Neural cell (in vitro differentiated cells): ENCODE measurements around the gene COPRS.

Experiments
- EP300 ChIP-seq: fragments of 450-650 bp; conservative IDR thresholded peaks from 2 replicates; pipeline ENCODE4 v1.6.1; 2014; ENCODE audit warnings: antibody characterized with exemption, mild to moderate bottlenecking, moderate library complexity; ENCODE audit not compliant: poor library complexity, severe bottlenecking
- EZH2 ChIP-seq: fragments of 200-600, 300-800 bp; shearing (Covaris generic), sonication (generic); IDR thresholded peaks from 2 replicates; pipeline ENCODE4 v1.6.1; 2014; ENCODE audit warnings: antibody characterized with exemption, low read length, borderline replicate concordance, mild to moderate bottlenecking; ENCODE audit not compliant: insufficient read depth, poor library complexity, severe bottlenecking
- MXI1 ChIP-seq: fragments of 450-650 bp; conservative IDR thresholded peaks from 2 replicates; pipeline ENCODE4 v1.6.1; 2014; ENCODE audit warnings: antibody characterized with exemption, mild to moderate bottlenecking; ENCODE audit not compliant: poor library complexity, severe bottlenecking
- POLR2AphosphoS5 ChIP-seq: IDR thresholded peaks from 2 replicates; pipeline ENCODE4 v1.6.1; 2012
- RAD21 ChIP-seq: fragments of 450-650 bp; conservative IDR thresholded peaks from 2 replicates; pipeline ENCODE4 v1.6.1; 2014; ENCODE audit warnings: antibody characterized with exemption, mild to moderate bottlenecking, moderate library complexity
- SMC3 ChIP-seq: fragments of 450-650 bp; conservative IDR thresholded peaks from 2 replicates; pipeline ENCODE4 v1.6.1; 2014; ENCODE audit warnings: antibody characterized with exemption, mild to moderate bottlenecking, moderate library complexity; ENCODE audit not compliant: poor library complexity
- TAF1 ChIP-seq: IDR thresholded peaks from 2 replicates; pipeline ENCODE4 v1.6.1; 2012; ENCODE audit warnings: low read depth
- TF ChIP-seq, protein P1 (sequence below): fragments of 450-650 bp; IDR thresholded peaks from 2 replicates; pipeline ENCODE4 v1.5.1; 2014; ENCODE audit warnings: antibody characterized with exemption, mild to moderate bottlenecking, moderate library complexity; ENCODE audit not compliant: poor library complexity, severe bottlenecking
- TF ChIP-seq, protein P2 (sequence below): IDR thresholded peaks from 2 replicates; pipeline ENCODE4 v1.6.1; 2012; ENCODE audit warnings: borderline replicate concordance

DNA sequence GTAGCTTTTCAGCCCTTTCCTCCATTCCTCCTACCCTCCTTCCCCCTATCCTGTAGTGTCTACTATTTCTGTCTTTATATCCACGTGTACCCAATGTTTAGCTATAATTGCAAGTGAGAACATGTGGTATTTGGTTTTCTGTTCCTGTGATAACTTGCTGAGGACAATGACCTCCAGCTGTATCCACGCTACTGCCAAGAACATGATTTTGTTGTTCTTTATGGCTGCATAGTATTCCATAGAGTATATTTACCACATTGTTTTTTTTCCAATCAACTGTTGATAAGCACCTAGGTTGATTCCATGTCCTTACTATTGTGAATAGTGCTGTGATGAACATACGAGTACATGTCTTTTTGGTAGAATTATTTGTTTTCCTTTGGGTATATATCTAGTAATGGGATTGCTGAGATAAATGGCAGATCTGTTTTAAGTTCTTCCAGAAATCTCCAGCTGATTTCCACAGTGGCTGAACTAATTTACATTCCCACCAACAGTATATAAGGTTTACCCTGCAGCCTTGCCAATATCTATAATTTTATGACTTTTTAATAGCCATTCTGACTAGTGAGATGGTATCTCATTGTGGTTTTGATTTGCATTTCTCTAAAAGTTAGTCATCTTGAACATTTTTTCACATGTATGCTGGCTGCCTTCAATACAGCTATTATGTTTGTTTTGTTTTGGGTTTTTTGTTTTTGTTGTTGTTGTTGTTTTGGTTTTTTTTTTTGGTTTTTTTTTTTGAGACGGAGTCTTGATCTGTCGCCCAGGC is 10.9 kb upstream of the COPRS start:
- TF ChIP-seq EZH2 (no peak), EP300 (no peak), POLR2AphosphoS5 (no peak), TAF1 (no peak), RAD21 (no peak), SMC3 (no peak), MXI1 (no peak)
- TF ChIP-seq, protein P1, sequence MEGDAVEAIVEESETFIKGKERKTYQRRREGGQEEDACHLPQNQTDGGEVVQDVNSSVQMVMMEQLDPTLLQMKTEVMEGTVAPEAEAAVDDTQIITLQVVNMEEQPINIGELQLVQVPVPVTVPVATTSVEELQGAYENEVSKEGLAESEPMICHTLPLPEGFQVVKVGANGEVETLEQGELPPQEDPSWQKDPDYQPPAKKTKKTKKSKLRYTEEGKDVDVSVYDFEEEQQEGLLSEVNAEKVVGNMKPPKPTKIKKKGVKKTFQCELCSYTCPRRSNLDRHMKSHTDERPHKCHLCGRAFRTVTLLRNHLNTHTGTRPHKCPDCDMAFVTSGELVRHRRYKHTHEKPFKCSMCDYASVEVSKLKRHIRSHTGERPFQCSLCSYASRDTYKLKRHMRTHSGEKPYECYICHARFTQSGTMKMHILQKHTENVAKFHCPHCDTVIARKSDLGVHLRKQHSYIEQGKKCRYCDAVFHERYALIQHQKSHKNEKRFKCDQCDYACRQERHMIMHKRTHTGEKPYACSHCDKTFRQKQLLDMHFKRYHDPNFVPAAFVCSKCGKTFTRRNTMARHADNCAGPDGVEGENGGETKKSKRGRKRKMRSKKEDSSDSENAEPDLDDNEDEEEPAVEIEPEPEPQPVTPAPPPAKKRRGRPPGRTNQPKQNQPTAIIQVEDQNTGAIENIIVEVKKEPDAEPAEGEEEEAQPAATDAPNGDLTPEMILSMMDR = no peak
- TF ChIP-seq, protein P2, sequence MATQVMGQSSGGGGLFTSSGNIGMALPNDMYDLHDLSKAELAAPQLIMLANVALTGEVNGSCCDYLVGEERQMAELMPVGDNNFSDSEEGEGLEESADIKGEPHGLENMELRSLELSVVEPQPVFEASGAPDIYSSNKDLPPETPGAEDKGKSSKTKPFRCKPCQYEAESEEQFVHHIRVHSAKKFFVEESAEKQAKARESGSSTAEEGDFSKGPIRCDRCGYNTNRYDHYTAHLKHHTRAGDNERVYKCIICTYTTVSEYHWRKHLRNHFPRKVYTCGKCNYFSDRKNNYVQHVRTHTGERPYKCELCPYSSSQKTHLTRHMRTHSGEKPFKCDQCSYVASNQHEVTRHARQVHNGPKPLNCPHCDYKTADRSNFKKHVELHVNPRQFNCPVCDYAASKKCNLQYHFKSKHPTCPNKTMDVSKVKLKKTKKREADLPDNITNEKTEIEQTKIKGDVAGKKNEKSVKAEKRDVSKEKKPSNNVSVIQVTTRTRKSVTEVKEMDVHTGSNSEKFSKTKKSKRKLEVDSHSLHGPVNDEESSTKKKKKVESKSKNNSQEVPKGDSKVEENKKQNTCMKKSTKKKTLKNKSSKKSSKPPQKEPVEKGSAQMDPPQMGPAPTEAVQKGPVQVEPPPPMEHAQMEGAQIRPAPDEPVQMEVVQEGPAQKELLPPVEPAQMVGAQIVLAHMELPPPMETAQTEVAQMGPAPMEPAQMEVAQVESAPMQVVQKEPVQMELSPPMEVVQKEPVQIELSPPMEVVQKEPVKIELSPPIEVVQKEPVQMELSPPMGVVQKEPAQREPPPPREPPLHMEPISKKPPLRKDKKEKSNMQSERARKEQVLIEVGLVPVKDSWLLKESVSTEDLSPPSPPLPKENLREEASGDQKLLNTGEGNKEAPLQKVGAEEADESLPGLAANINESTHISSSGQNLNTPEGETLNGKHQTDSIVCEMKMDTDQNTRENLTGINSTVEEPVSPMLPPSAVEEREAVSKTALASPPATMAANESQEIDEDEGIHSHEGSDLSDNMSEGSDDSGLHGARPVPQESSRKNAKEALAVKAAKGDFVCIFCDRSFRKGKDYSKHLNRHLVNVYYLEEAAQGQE = no peak
